Measurements from ENCODE around the gene DMXL1.

Gene DMXL1

DNA sequence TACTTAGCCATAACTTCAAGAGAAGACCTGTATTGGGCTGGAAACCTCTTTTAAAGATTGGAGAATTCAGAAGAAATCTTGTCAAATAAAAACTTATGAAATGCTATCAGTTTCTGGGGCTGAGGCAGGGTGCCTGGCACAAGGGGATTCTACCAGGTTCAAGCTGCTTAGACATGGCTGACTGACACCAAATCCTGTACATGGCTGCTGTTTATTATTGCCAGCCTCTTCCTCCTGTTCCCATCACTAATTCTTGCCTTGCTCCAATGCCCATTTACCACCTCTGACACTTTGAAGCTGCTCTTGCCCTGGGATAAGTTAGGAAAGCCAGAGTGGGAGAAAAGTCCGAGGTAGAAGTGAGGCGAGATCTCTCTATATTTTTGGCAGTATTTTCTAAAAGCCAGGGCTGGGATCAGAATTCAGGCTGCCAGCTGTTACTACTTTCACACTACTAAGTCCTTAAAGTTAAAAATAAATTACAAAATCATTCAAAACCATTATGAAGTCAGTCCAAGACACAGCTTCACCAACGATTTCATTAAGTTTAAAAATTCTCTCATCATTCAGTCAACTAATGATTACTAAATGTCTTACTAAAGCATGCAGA lies 218.7 kb downstream of the DMXL1 start:
- DNase-seq (ENCODE audit: low read depth): no peak

GRCh38 chr5:119290161-119290569 lies 219.3 kb downstream of the DMXL1 start:
- DNase-seq (ENCODE audit: low read depth): no peak

DNA sequence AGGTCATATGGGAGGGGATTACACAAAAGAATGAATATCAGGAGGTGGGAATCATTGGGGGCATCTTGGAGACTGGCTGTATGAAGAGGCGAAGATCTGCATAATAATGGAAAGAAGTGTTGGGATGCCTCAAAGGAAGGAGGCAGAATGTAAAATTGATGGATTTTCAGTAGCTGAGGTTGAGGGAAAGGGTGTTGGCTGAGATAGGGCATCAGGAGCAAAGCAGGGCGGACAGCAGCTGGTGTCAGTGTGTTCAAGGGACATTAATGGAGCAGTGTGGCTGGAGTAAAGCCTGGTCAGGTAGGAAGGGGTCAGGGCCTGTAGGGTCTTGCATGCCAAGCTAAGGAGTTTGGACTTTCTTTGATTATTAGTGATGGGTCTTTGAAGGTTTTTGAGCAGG lies 219.7 kb downstream of the DMXL1 start:
- DNase-seq (ENCODE audit: low read depth): no peak

DNA sequence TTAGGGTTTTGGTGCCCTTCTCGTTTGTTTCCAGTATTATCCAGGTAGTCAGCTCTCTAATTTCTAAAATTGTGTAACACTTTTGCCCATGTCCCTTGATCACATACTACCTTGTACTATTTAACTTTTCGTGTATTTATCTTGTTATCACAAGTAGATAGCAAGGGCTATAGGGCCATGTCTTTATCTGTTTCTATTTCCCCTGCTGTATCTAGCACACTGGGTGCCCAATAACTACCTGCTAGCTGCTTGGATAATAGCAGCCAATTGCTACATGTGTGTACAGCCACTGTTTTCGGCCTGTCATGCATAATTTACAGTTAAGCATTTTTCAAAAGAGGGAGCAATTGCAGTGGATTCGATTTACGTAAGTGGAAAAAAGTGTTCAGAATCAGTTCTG lies 220.2 kb downstream of the DMXL1 start:
- DNase-seq (ENCODE audit: low read depth): no peak

DNA sequence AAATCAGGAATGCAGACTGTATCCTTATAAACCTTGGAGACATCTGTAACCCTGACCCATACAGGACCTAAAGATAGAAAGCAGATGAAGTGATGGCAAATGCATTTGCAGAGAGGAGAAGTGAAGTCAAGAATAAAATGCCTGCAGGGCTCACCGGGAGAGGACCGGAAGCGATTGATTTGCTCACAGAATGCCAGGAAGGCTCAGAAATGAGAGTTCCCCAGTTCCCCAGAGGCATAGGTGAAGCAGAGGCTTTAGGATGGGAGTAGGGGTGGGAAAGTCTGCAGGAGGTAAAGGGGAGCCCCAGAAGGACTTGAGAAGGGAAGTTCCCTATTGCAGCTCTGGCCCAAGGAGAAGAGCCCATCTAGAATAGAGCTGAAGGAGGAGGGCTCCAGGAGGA lies 221.0 kb downstream of the DMXL1 start:
- no peak for DNase-seq (ENCODE audit: low read depth)

GRCh38 chr5:119292701-119293515 lies 222.0 kb downstream of the DMXL1 start:
- no peak for DNase-seq (ENCODE audit: low read depth)

DNA sequence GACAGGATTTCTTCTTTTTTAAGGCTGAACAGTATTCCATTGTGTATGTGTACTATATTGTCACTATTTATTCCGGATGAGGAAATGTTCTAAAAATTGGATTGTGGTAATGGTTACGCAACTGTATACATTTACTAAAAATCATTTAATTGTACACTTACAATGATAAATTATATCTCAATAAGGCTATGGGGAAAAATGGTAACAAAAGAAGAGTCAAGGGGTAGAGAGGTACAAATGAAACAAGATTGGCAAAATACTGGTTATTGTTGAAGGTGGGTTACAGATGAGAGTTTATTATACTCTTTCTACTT lies 222.6 kb downstream of the DMXL1 start:
- no peak for DNase-seq (ENCODE audit: low read depth)
